Measurements from ENCODE around the gene NT5DC3. TPM values are rescaled to one million over a fixed set of nuclear protein-coding genes. Genes with fewer than 3 reads are reported as not detected.
A peak's percentile ranks its signal among the peaks of the same experiment; 100 is the strongest.

NT5DC3 gene
- total and polyA plus RNA-seq, 8 donors: 2.6 to 6.4 (median 4.0) TPM

- Histone ChIP-seq H3K9me3 (no peaks in the 10 kb centered on the region), H3K4me3 (no peak overlapping the region), H3K4me1 (no peaks in the 10 kb centered on the region), H3K27me3 (no peaks in the 10 kb centered on the region), H3K27ac (no peak overlapping the region), H3K36me3 (no peaks in the 10 kb centered on the region)
- FAIRE-seq (no peak), ATAC-seq (no peak), DNase-seq (no peak)
- no peak for TF ChIP-seq CTCF (IDR thresholded peaks at IDR 0.05)
- intact Hi-C loops (cut with DNase I): loop anchor here in 1 of 3 donors (10.0 kb wide), 1 partner anchor 293 kb away; no protein-coding TSS in a partner anchor
These were observed 27.2 kb upstream of the NT5DC3 start for GRCh38 chr12:103868215-103868614.

- no peak overlapping the region for H3K27ac ChIP-seq
- H3K4me1 ChIP-seq: no peaks in the 10 kb centered on the region
- H3K9me3 ChIP-seq: no peaks in the 10 kb centered on the region
- no peaks in the 10 kb centered on the region for H3K27me3 ChIP-seq
- no peak for TF ChIP-seq CTCF (IDR thresholded peaks at IDR 0.05)
- DNase-seq (no peak), FAIRE-seq (no peak), ATAC-seq (no peak)
- intact Hi-C loops (cut with DNase I): loop anchor here in 1 of 3 donors (10.0 kb wide), 1 partner anchor 290 kb away; no protein-coding TSS in a partner anchor
- WGBS, 2 donors: 92 to 96% methylated on average over 2 of the region's 2 CpGs
- H3K4me3 ChIP-seq: no peak overlapping the region
- no peaks in the 10 kb centered on the region for H3K36me3 ChIP-seq
These were observed 24.2 kb upstream of the NT5DC3 start for GRCh38 chr12:103865151-103865730.

GRCh38 chr12:103864710-103865109 is 23.7 kb upstream of the NT5DC3 start:
- no peak for TF ChIP-seq CTCF (IDR thresholded peaks at IDR 0.05)
- FAIRE-seq (no peak), ATAC-seq (no peak), DNase-seq (no peak)
- no peaks in the 10 kb centered on the region for H3K27me3 ChIP-seq
- no peak overlapping the region for H3K4me3 ChIP-seq
- no peak overlapping the region for H3K27ac ChIP-seq
- no peaks in the 10 kb centered on the region for H3K4me1 ChIP-seq
- 87 to 91% methylated on average over 6 of the region's 6 CpGs for WGBS, 2 donors
- no peaks in the 10 kb centered on the region for H3K9me3 ChIP-seq
- H3K36me3 ChIP-seq: no peaks in the 10 kb centered on the region
- intact Hi-C loops (cut with DNase I): loop anchor here in 1 of 3 donors (10.0 kb wide), 1 partner anchor 290 kb away; no protein-coding TSS in a partner anchor

- Histone ChIP-seq H3K9me3 (no peaks in the 10 kb centered on the region), H3K27ac (no peak overlapping the region), H3K27me3 (no peaks in the 10 kb centered on the region), H3K4me3 (no peak overlapping the region), H3K36me3 (no peaks in the 10 kb centered on the region), H3K4me1 (peaks cover 7 to 18% (median 13%) of the 10 kb centered on the region in 3 donors)
- peak; percentile 95 for FAIRE-seq
- WGBS, 2 donors: 76 to 80% methylated on average over 10 of the region's 10 CpGs
- no peak for TF ChIP-seq CTCF (IDR thresholded peaks at IDR 0.05)
- intact Hi-C loops (cut with DNase I): no loop called here
- DNase-seq: no peak
- peak in 3 of 4 donors; percentile 16 to 41 (median 26) for ATAC-seq
These were observed 18.0 kb upstream of the NT5DC3 start for GRCh38 chr12:103858953-103859601.

GRCh38 chr12:103858335-103858734 is 17.3 kb upstream of the NT5DC3 start:
- FAIRE-seq (no peak), DNase-seq (no peak), ATAC-seq (no peak)
- H3K27ac ChIP-seq: no peak overlapping the region
- no peak for TF ChIP-seq CTCF (IDR thresholded peaks at IDR 0.05)
- WGBS, 2 donors: 88 to 89% methylated on average over 8 of the region's 8 CpGs
- H3K27me3 ChIP-seq: no peaks in the 10 kb centered on the region
- H3K4me3 ChIP-seq: no peak overlapping the region
- no peaks in the 10 kb centered on the region for H3K9me3 ChIP-seq
- no peaks in the 10 kb centered on the region for H3K36me3 ChIP-seq
- intact Hi-C loops (cut with DNase I): no loop called here
- peaks cover 7 to 20% (median 14%) of the 10 kb centered on the region in 3 donors for H3K4me1 ChIP-seq
